SKM-1 (cell line): ENCODE measurements around the gene RAD9A.

ENCODE experiments used
- DNase-seq: peaks from one replicate; lab custom pipeline; 2025; ENCODE audit not compliant: unreplicated experiment; lab: John Stamatoyannopoulos, UW

Gene RAD9A

DNA sequence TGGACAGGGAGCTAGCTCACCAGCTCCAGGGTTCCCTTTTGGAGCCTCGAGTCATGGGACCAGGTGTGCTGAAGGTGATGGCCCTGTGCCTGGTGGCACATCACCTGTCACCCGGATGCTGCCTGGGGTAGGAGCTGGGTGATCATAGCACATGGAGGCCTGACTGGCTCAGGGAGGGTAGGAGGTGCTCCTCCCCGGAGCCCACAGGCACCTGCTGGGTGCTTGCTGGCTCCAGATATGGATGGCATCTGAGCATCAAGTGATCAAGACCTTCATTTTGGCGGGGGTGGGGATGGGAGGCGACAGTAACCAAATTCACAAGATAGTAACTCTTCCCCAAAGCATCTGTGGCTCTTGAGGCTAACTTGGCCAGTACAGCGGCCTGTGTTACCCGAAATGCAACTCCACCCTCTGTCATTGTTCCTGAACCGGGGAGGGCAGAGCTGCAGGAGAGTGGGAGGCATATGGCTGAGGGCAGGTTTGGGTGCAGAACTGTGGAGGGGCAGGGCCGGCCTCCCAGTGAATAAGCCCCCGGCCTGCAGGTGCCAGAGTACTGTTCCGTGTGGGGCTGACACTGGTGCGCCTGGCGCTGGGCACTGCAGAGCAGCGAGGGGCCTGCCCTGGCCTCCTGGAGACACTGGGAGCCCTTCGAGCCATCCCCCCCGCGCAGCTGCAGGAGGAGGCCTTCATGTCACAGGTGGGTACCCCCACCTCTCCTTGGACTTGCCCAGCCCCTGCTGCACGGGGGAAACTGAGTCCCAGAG lies 16.8 kb downstream of the RAD9A start:
- no peak for DNase-seq

DNA sequence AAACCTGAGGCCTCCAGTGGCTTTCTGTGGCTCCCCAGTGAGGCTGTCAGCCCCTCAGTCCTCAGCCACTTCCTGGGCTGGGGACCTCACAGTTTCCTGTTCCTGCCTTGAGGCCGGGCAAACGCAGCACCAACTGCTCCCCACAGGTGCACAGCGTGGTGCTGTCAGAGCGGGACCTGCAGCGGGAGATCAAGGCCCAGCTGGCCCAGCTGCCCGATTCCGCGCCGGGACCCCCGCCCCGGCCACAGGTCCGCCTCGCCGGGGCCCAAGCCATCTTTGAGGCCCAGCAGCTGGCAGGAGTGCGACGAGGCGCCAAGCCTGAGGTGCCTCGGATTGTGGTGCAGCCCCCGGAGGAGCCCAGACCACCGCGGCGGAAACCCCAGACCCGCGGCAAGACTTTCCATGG lies 17.5 kb downstream of the RAD9A start:
- DNase-seq: no peak

GRCh38 chr11:67409781-67410368 lies 18.1 kb downstream of the RAD9A start:
- no peak for DNase-seq

GRCh38 chr11:67410369-67410831 lies 18.6 kb downstream of the RAD9A start:
- no peak for DNase-seq

DNA sequence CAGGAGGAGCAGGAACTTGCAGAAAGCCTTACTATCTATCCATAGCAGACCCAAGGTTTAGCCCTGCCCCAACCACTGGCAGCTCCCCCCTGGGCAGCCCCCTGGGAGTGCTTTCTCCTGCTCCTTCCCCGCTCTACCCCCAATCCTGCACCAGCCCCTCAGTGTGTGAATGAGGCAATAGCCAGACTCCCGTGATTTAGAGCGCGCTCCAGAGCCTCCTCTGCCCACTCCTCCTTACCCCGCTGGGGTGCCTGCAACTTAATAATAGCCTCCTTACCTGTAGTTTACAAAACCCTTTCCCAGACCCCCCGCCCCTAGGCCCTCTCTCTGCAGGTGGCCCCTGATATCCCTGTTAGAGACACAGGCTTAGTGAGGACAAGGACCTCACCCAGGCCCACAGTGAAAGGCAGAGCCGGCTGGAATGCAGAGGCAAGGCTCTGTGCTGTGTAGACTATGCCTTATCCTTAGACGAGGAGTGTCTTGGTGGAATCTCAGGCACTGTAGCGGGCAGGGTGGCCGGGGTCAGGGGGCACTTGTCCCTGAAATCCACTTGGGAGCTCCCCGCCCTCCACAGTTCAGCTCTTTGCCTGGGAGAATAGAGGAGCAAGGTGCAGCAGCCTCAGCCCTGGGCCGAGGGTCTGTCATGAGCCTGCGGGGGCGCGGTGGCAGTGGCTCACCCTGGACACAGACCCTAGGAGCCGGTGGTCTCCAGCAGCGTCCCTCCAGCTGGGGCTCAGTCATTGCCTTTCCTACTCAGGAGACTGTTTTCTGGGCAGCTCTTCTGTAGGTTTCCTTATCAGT lies 19.4 kb downstream of the RAD9A start:
- DNase-seq: no peak

GRCh38 chr11:67411785-67412152 lies 20.0 kb downstream of the RAD9A start:
- no peak for DNase-seq

GRCh38 chr11:67412495-67413179 lies 20.9 kb downstream of the RAD9A start:
- DNase-seq: no peak

DNA sequence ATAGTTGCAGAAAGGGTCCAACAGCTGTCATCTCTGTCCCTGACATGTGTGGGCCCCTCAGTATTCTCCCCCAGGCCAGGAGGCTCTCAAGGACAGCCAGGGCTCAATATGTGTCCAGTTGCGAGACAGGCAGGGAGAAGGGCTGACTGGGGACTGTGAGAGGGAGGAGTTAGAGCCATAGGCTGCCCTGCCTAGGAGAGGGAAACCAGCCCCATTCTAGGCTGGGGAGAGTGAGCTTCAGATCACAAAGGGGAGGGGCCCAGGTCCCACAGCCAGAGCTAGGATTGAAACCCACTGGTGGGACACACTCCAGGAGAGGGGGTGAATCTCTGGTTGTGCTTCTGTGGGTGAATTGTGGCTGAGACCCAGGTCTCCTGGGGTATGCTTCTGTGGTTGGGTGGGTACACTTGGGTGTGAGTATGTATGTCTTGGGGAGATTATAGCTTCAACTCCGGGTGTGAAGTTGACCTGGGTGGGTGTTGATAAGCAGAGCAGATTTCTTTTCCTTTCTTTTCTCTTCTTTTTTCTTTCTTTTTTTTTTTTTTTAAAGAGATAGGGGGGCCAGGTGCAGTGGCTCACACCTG lies 21.6 kb downstream of the RAD9A start:
- DNase-seq: no peak

GRCh38 chr11:67415501-67416304 lies 23.9 kb downstream of the RAD9A start, which contains the start of gene CARNS1:
CARNS1 (plus strand) TSS chr11:67415678; CDS start chr11:67416200, 522 bp downstream.
- no peak for DNase-seq

- DNase-seq: no peak
Observed at GRCh38 chr11:67416416-67417335, 24.9 kb downstream of the RAD9A start.

DNA sequence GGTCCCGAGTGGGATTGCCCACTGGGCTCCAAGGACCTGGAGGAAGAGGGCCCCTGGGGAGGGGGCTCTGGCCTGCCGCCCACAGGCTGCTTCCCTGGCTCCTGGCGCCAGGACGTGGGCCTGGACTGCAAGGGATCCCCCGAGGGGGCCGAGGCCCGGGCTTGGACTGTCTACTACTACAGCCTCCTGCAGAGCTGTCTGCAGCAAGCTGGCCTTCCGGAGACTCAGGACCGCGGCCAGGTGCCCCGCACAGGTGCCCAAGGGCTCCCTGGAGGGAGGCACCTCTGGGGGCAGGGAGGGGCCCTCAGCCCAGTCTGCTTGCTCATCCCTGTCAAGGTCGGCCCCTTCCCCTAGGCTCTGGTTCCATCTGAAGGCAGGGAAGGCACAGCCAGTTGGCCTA lies 25.6 kb downstream of the RAD9A start:
- no peak for DNase-seq

DNA sequence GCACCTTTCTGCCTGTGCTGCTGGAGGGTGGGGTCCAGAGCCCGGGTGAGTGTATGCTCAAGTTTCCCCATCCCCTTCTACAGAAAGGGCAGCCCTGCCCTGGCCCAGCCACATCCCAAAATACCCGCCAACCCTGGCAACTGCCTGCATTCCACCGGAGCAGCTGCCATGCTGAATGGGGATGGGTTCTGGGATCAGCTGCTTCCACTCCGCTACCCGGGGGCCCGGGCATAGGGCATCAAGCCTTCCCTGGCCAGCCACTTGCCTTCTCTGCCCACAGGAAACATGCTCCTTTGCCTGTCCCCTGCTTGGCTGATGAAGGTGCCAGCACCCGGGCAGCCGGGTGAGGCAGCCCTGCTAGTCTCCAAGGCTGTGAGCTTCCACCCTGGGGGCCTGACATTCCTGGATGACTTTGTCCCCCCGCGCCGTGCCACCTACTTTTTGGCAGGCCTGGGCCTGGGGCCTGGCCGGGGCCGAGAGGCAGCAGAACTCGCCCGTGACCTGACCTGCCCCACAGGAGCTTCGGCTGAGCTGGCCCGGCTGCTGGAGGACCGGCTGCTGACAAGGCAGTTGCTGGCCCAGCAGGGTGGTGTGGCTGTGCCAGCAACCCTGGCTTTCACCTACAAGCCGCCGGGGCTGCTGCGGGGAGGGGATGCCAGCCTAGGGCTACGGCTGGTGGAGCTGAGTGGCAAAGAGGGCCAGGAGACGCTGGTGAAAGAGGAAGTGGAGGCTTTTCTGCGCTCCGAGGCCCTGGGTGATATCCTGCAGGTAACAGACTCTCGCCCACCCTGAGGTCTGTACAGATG lies 26.9 kb downstream of the RAD9A start:
- no peak for DNase-seq

GRCh38 chr11:67419325-67420049 lies 27.7 kb downstream of the RAD9A start:
- DNase-seq: no peak

GRCh38 chr11:67420147-67420645 lies 28.4 kb downstream of the RAD9A start:
- no peak for DNase-seq

GRCh38 chr11:67420646-67421429 lies 29.1 kb downstream of the RAD9A start:
- DNase-seq: peak; percentile 85

DNA sequence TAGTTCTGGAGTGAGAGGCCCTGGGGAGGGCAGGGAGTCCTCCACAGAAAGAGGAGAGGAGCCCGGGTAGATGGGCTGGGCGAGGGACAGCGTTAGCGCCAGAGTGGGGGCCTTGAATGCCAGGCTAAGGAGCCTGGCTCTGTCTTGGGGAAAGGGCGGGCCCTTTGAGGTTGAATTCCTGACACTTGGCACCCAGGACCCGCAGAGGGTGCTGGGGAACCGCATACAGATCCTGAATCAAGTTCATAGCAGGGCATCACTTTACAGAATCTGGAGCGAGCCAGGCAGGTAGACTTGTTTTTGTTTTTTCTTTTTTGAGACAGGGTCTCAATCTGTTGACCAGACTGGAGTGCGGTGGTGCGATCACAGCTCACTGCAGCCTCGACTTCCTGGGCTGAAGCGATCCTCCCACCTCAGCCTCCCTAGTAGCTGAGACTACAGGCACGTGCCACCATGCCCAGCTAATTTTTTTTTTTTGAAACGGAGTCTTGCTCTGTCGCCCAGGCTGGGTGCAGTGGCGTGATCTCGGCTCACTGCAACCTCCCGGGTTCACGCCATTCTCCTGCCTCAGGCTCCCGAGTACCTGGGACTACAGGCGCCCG lies 29.7 kb downstream of the RAD9A start:
- no peak for DNase-seq
